Anterior cingulate cortex (tissue), 58 donors: ENCODE measurements around the gene BBS1.
"Not testable (repeated sequence)": the region's sequence is repeated elsewhere in the genome, so short reads cannot be mapped to it uniquely, and the experiment has no call there.

Source experiments
- DNase-seq, 58 donors: peaks; one replicate each; lab custom pipeline; 2025; lab: John Stamatoyannopoulos, UW

BBS1 gene

GRCh38 chr11:66510271-66510989 is at the start of gene BBS1:
TSS of gene BBS1 (plus strand) at chr11:66510635. CDS start at chr11:66510660, 25 bp downstream.
- peak; percentile 13 to 89 (median 74) for DNase-seq

- no peak for DNase-seq
Observed at GRCh38 chr11:66462010-66462409, 48.4 kb upstream of the BBS1 start.

GRCh38 chr11:66462911-66463310 is 47.5 kb upstream of the BBS1 start:
- DNase-seq = no peak

- DNase-seq = not testable (repeated sequence)
Observed at GRCh38 chr11:66464116-66464515, 46.3 kb upstream of the BBS1 start.

DNA sequence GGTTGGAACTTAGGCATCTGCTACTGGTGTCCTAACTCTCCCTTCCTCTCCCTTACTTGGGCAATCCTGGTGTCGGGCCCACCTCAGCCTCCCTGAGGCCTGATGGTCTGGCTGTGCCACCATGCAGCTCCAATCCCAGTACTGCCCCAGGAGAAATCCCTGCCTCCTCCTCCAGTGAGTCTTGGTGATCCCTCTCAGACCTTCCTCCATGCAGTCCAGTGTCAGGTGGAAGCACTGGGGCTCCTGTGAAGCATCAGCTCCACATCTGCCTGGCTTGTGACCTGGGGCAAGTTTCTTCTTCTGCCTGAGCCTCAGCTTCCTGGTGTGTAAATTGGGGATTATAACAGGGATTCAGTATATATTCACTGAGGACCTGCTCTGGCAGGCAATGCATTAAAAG is 45.5 kb upstream of the BBS1 start:
- DNase-seq = no peak

- no peak for DNase-seq
Observed at GRCh38 chr11:66465373-66466224, 44.8 kb upstream of the BBS1 start.

GRCh38 chr11:66466225-66467033 is 44.0 kb upstream of the BBS1 start, which contains the start of gene PELI3:
TSS of gene PELI3 (plus strand) at chr11:66466905. CDS start at chr11:66468129, 1,224 bp downstream.
- peak; percentile 31 to 96 (median 88) for DNase-seq

DNA sequence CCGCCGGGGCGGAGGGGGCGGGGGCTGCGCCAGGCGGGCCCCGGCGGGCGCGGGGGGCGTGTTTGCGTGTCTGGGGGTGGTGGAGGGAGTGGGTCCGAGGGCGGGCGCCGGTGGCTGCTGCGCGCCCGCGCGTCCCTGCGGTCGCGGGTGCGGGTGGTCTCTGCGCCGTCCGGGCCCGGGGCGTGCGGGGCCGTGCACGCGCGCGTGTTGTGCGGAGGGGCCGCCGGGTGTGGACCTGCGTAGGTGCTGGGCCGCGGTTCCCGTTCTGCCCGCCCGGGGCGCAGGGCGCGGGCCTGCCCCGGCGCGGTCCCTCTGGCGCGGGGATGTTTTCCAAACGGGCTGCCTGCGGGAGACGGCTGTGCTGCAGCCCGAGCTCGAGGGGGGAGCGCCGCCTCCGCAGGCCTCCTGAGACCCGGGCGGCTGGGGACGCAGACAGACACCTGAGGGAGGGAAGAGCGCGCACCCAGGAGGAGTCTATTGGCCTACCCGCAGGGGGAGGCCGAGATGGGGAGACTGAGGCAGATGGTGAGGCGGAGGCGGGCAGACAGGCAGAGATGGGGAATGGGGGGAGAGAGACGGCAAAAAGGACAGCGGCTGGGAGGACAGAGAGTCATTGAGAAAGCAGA is 43.3 kb upstream of the BBS1 start:
- DNase-seq = peak in 9 of 58 donors; percentile 15 to 64 (median 41)

DNA sequence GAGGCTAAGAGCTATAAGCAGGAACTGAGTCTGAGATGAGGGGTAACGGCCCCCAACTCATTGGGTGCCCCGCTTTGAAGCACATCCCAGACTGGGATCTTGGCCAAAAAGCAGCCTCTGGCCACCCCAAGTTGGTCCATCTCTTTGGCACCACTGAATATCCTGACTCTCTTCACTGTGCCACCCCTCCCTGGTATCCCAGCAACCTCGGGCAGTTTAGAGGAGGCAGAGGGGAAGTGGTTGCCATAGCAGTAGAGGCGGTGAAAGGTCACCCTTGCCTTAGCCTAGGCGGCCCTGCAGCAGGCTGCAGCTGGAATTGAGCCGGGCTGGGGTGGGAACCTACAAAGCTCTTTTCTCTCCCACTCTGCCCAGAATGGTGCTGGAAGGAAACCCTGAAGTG is 42.7 kb upstream of the BBS1 start:
- DNase-seq = peak in 3 of 58 donors; percentile 7 to 35 (median 13)

- DNase-seq = no peak
Observed at GRCh38 chr11:66468691-66469090, 41.7 kb upstream of the BBS1 start.

- DNase-seq = no peak
Observed at GRCh38 chr11:66469441-66469840, 41.0 kb upstream of the BBS1 start.

DNA sequence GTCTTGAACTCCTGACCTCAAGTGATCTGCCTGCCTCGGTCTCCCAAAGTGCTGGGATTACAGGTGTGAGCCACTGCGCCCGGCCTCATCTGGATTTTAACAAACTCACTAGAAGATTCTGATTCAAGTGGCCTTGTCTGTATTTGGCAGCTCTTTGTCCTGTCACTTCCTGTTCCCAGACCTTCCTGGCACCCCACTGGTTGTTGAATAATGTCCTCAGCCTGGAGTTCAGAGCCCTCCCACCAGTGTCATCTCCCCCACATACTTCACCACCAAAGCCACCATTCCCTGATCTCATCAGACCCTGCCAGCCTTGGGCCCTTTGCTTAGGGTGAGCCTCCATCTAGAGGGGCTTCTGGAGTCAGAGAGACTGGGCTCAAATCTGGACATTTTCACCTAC is 40.4 kb upstream of the BBS1 start:
- no peak for DNase-seq

GRCh38 chr11:66471142-66471541 is 39.3 kb upstream of the BBS1 start:
- DNase-seq = no peak

DNA sequence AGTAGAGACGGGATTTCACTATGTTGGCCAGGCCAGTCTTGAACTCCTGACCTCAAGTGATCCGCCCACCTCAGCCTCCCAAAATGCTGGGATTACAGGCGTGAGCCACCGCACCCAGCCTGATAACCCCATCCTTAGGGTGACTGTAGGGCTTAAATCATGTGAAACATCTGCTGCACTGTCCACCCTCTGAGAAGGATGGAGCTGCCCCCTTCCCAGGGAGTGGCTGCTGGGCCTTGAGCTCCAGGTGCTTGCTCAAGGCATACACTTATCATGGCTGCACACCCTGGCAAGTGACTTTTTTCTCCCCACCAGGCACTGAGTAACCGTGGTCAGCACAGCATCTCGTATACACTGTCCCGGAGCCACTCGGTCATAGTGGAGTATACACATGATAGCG is 38.4 kb upstream of the BBS1 start:
- DNase-seq = no peak

- no peak for DNase-seq
Observed at GRCh38 chr11:66473167-66473566, 37.3 kb upstream of the BBS1 start.

GRCh38 chr11:66473608-66474515 is 36.6 kb upstream of the BBS1 start:
- DNase-seq = no peak

GRCh38 chr11:66475349-66476172 is 34.9 kb upstream of the BBS1 start:
- DNase-seq = no peak

- no peak for DNase-seq
Observed at GRCh38 chr11:66476173-66476840, 34.1 kb upstream of the BBS1 start.
